ENCODE measurements around the gene GLYR1.
"Not testable (repeated sequence)": the region's sequence is repeated elsewhere in the genome, so short reads cannot be mapped to it uniquely, and the experiment has no call there.

Gene GLYR1

DNA sequence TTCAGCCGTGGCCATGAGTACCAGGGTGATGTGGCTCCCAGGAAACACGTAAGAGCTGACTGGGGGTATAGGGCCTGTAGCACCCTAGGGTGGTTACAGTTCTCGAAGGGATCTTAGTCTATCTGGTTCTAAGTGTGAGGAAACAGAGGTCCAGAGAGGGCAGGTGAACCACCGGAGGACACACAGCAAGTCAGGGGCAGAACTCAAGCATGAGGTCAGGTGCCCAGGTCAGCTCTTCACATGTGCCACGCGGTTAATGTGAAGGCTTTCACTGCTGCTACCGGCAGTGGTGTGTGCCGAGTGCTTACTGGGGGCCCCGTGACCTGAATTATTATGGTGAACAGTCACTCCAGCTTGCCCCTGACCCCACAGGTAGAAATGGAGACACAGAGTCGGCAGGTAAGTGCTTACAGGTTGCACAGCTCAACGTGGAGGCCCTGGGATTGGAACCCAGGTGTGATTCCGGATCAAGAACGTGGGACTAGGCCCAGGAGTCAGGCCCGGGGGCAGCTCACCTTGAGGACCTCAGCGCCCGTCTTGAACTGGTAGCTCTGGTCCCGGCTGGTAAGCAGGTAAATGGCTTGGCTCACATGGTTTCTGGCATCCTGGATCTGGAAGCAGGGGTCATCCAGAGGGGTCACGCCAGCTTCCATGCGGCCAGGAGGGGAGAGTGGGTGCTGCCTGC lies 47.8 kb downstream of the GLYR1 start:
- in situ Hi-C loops (cut with HindIII; ENCODE audit: low pct_ligation_motif_present, low pct_unique_long_range_greater_than_20kb, low sequenced_read_pairs), result no loop called here
- DNase-seq, result no peak

- in situ Hi-C loops (cut with HindIII; ENCODE audit: low pct_ligation_motif_present, low pct_unique_long_range_greater_than_20kb, low sequenced_read_pairs), result no loop called here
These were observed 48.6 kb downstream of the GLYR1 start for GRCh38 chr16:4798456-4798855.

GRCh38 chr16:4797805-4798252 lies 49.3 kb downstream of the GLYR1 start:
- in situ Hi-C loops (cut with HindIII; ENCODE audit: low pct_ligation_motif_present, low pct_unique_long_range_greater_than_20kb, low sequenced_read_pairs), result no loop called here
- DNase-seq, result no peak

More at GRCh38 chr16:4798456-4798855, 48.6 kb downstream of the GLYR1 start:
- no peak for DNase-seq

DNA sequence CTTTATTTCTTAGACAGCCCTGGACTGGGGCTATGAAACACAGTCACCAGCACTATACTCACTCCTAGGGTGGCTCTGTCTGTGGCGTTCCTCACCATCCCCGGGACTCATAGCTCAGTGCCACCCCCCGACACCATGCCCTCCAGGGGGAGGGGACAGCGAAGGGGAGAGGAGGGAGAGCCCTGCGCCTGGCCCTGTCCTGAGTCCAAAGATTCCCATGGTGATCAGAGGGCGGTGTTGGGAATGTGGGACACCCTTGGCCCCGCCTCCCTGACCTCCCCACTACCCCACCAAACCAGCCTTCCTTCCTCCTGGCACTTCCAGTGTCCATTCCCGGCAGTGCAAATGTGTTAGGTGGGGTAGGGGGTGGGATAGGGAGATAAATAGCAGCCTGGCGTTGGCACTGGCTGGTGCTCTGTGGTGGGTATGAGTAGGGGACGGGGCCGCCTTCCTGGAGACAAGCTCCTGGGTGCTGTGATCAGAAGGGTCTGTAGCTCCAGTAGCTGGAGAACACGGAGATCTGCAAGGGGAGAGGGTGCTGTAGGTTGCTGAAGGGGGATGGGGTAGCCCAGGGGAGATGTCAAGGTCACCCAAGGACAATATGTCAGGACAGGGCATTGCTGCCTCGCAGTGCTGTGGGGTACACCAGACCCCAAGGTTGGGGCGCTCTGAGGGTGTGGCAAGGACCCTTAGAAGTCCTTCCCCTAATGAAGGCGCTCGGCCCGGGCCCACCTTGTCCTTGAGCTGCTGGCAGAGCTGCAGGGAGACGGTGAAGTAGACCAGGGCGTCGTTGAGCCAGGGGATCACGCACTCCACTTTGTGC lies 49.9 kb downstream of the GLYR1 start:
- in situ Hi-C loops (cut with HindIII; ENCODE audit: low pct_ligation_motif_present, low pct_unique_long_range_greater_than_20kb, low sequenced_read_pairs), result no loop called here

GRCh38 chr16:4795828-4796572 lies 51.1 kb downstream of the GLYR1 start:
- in situ Hi-C loops (cut with HindIII; ENCODE audit: low pct_ligation_motif_present, low pct_unique_long_range_greater_than_20kb, low sequenced_read_pairs), result no loop called here
- no peak for DNase-seq

More for the DNA sequence above, 49.9 kb downstream of the GLYR1 start:
- DNase-seq, result no peak

DNA sequence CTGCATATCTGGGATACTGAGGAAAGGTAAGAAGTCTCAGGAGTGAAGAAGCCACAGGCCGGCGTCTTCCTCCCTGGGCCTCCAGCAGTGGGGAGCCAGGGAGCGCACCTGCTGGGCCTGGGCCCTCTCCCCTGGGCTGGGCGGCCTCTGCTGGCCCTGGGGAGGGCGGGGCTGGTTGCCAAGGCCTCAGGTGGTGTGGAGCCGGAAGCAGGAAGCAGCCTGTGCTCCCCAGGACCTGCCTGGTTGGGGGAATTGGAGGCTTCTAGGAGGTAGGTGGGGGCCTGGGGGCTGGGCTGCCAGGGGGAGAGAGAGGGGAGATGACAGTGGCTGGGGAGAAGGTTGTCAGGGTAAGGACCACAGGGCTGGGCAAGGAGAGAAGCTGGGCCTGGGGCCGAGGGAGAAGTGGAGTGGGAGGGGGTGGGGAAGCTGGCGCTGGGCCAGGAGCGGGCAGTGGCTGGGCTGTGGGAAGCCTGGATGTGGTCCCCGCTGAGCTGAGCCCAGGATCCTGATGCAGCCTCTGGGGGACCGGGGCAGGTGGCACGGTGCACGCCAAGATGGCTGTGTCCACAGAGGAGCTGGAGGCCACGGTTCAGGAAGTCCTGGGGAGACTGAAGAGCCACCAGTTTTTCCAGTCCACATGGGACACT lies 51.8 kb downstream of the GLYR1 start, which contains the start of gene SMIM22:
Gene SMIM22, plus strand, starts transcription at position 189 of the 647 bp plus-strand sequence. Its CDS starts 366 bp downstream, at position 555.
- in situ Hi-C loops (cut with HindIII; ENCODE audit: low pct_ligation_motif_present, low pct_unique_long_range_greater_than_20kb, low sequenced_read_pairs), result no loop called here
- DNase-seq, result no peak

DNA sequence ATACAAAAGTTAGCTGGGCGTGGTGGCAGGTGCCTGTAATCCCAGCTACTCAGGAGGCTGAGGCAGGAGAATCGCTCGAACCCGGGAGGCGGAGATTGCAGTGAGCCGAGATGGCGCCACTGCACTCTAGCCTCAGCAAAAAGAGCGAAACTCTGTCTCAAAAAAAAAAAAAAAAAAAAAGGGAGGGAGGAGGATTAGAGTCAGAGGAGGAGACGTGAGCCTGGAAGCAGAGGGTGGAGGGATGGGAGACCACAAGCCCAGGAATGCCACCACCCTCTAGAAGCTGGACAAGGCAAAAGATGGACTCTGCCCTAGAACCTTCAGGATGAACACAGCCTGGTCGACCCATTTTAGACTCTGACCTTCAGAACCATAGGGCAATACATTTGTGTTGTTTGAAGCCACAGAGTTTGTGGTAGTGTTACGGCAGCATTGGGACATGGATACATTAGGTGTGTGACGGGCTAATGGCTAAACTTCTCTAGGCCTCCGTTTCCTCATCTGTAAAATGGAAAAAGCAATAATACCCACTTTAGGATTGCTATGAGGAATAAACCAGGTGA lies 54.1 kb downstream of the GLYR1 start:
- no peak for DNase-seq
- in situ Hi-C loops (cut with HindIII; ENCODE audit: low pct_ligation_motif_present, low pct_unique_long_range_greater_than_20kb, low sequenced_read_pairs), result no loop called here

DNA sequence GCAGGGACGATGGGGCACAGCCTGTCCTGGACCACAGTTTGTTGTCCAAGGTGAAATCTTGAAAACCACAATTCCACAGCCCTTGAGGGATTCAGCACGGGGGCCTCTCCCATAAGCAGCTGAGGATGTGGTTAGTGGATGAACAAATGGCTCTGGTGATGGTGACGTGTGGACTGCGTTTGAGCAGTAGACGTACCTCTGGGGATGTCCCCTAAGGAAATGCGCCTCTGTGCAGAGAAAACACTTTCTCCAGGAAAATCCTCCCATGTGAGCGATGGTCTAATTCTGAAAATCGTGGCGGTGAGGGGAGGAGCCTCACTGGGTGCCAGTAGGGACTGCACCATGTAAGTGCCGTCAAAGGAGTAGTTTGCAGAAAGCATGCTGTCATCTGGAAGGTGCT lies 56.2 kb downstream of the GLYR1 start:
- in situ Hi-C loops (cut with HindIII; ENCODE audit: low pct_ligation_motif_present, low pct_unique_long_range_greater_than_20kb, low sequenced_read_pairs), result no loop called here
- DNase-seq, result no peak

- no peak for DNase-seq
- in situ Hi-C loops (cut with HindIII; ENCODE audit: low pct_ligation_motif_present, low pct_unique_long_range_greater_than_20kb, low sequenced_read_pairs), result no loop called here
These were observed 56.8 kb downstream of the GLYR1 start for GRCh38 chr16:4790261-4790660.

- in situ Hi-C loops (cut with HindIII; ENCODE audit: low pct_ligation_motif_present, low pct_unique_long_range_greater_than_20kb, low sequenced_read_pairs), result no loop called here
- no peak for DNase-seq
These were observed 58.2 kb downstream of the GLYR1 start for GRCh38 chr16:4788910-4789309.

DNA sequence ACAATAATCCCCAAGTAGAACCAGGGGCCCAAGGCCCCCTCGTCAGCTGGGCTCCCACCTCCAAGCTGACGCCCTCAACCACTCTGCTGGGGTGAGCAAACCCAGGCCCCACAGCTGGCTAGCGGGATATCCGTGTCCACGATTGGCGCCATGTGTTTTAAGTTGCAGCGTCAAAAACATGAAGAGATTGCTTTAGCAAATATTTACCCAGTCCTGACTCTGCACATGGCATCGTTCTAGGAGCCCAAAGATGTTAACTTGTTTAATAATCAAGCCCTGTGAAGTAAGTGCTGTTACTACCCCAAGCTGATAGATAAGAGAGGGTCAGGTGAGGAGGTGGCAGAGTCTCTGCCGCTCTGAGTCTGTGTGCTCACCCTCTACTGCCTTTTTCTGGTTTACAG lies 58.6 kb downstream of the GLYR1 start:
- in situ Hi-C loops (cut with HindIII; ENCODE audit: low pct_ligation_motif_present, low pct_unique_long_range_greater_than_20kb, low sequenced_read_pairs), result no loop called here

DNA sequence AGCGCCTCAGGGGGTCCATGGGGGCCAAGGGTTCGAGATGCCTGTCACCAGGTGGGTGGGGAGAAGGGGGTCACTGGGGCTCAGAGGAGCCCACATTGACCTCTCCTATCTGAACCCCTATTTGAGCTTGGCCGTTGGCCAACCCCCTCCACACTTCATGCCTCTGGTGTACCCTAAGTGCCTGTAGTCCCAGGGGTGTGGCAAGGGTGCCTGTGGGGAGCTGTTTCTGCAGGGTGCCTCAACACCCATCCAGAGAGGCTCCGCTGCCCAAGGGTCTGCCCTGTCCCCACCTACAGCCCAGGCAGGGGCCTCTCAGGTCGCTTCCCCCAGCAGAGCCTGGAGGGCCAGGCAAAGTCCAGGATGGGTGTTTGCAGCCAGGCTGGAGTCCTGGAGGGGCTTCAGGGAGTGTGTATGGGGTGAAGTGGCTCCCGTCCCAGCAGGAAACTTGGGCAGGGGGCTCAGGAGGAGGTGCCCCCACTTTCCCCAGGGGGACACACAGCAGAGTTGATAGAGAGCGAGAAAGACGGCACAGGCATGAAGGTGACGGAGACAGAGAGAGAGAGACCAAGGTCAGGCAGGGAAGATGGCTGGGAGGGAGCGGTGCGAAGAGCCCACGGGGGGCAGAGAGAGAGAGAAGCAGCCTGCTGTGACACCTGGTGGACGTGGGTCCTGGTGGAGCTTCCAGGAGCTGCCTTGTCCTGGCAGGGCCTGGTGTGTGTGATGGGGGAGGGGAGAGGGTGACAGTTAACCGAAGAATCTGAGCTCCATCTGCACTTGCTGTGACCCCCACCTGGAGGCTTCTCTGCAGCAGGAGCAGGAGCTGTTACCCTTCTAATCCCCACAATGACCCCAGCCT lies 59.2 kb downstream of the GLYR1 start, which contains the start of gene SEPTIN12:
Gene SEPTIN12, minus strand, starts transcription at position 719 of the 856 bp plus-strand sequence. Its CDS starts 700 bp downstream, at position 19.
- no peak for DNase-seq
- in situ Hi-C loops (cut with HindIII; ENCODE audit: low pct_ligation_motif_present, low pct_unique_long_range_greater_than_20kb, low sequenced_read_pairs), result no loop called here

More for the DNA sequence above, 58.6 kb downstream of the GLYR1 start:
- DNase-seq, result no peak

GRCh38 chr16:4787068-4787467 lies 60.0 kb downstream of the GLYR1 start:
- in situ Hi-C loops (cut with HindIII; ENCODE audit: low pct_ligation_motif_present, low pct_unique_long_range_greater_than_20kb, low sequenced_read_pairs), result no loop called here

GRCh38 chr16:4785758-4786433 lies 61.2 kb downstream of the GLYR1 start:
- in situ Hi-C loops (cut with HindIII; ENCODE audit: low pct_ligation_motif_present, low pct_unique_long_range_greater_than_20kb, low sequenced_read_pairs), result no loop called here
- DNase-seq, result no peak

More at GRCh38 chr16:4787068-4787467, 60.0 kb downstream of the GLYR1 start:
- no peak for DNase-seq

DNA sequence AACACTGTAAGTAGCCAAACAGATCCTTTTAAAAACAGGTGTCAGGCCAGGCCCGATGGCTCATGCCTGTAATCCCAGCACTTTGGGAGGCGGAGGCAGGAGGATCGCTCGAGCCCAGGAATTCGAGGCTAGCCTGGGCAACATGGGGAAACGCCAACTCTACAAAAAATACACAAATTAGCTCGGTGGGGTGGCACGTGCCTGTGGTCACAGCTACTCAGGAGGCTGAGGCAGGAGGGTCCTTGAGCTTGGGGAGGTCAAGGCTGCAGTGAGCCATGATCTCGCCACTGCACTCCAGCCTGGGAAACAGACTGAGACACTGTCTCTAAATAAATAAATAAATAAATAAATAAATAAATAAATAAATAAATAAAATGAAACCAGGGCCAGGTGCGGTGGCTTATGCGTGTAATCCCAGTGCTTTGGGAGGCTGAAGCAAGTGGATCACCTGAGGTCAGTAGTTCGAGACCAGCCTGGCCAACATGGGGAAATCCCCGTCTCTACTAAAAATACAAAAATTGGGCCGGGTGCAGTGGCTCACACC lies 62.6 kb downstream of the GLYR1 start:
- DNase-seq; in situ Hi-C loops (cut with HindIII; ENCODE audit: low pct_ligation_motif_present, low pct_unique_long_range_greater_than_20kb, low sequenced_read_pairs): not testable (repeated sequence)

DNA sequence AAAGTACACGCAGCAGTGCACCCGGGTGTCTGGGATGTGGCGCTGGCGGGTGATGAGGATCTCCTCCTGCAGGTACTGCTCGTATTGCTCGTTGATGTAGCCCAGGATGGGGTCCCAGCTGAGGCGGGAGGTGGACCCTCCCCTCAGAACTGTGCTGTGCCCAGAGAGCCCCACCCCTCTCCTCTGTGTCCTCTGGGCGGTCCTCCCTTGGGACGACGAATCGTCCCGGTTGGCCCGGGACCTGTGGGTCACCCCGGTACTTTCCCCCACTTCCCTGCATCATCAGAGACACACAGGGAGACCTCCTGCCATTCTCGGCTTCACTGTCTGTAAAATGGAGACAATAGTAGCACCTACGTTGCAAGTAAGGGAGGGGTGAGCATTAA lies 63.1 kb downstream of the GLYR1 start:
- DNase-seq, result no peak
- in situ Hi-C loops (cut with HindIII; ENCODE audit: low pct_ligation_motif_present, low pct_unique_long_range_greater_than_20kb, low sequenced_read_pairs), result no loop called here
